PC-9 (cell line): Measurements from ENCODE around the gene HDC.

ENCODE experiments used
- CTCF ChIP-seq: fragments of 200-600 bp; sonication (generic); conservative IDR thresholded peaks from 2 replicates; pipeline ENCODE4 v1.6.1; 2017; ENCODE audit warnings: mixed run types, antibody characterized with exemption, mild to moderate bottlenecking, moderate library complexity
- EZH2 ChIP-seq: fragments of 200-600 bp; sonication (generic); IDR thresholded peaks from 2 replicates; pipeline ENCODE4 v1.8.0; 2017; ENCODE audit warnings: antibody characterized with exemption, low read depth

- TF ChIP-seq CTCF: no peak
- no peak for TF ChIP-seq EZH2
Measured at GRCh38 chr15:50280271-50280670, 14.7 kb upstream of the HDC start.
